ENCODE data around the gene INTS1. TPM values are rescaled to one million over a fixed set of nuclear protein-coding genes. Genes with fewer than 3 reads are reported as not detected.

Gene INTS1
- polyA plus RNA-seq, 1 donor from 2014 or later: 21.1 TPM

GRCh38 chr7:1535100-1535458, 30.9 kb upstream of the INTS1 start:
- peaks cover 13% of the 10 kb centered on the region for H3K79me2 ChIP-seq (replicated peaks; ENCODE audit: insufficient read depth, low read length)
- no peaks in the 10 kb centered on the region for H3K9me3 ChIP-seq (ENCODE audit: low read length)
- H3K9me2 ChIP-seq (ENCODE audit: insufficient read depth, low read length): no peaks in the 10 kb centered on the region
- no peaks in the 10 kb centered on the region for H3K36me3 ChIP-seq (ENCODE audit: insufficient read depth, low read length)
- no peak overlapping the region for H3K4me3 ChIP-seq (ENCODE audit: low read length)
- H3K4me2 ChIP-seq (ENCODE audit: low read length): no peak overlapping the region
- no peaks in the 10 kb centered on the region for H3K27me3 ChIP-seq (ENCODE audit: insufficient read depth, low read depth, low read length)
- H3K27ac ChIP-seq (ENCODE audit: low read length): no peak overlapping the region
- no peaks in the 10 kb centered on the region for H3F3A ChIP-seq (ENCODE audit: insufficient read depth, low read length, poor library complexity, severe bottlenecking)
- no peak overlapping the region for H2AFZ ChIP-seq (ENCODE audit: low read depth, low read length)
- no peak overlapping the region for H3K9ac ChIP-seq (ENCODE audit: low read length)
- TF ChIP-seq, protein P1, sequence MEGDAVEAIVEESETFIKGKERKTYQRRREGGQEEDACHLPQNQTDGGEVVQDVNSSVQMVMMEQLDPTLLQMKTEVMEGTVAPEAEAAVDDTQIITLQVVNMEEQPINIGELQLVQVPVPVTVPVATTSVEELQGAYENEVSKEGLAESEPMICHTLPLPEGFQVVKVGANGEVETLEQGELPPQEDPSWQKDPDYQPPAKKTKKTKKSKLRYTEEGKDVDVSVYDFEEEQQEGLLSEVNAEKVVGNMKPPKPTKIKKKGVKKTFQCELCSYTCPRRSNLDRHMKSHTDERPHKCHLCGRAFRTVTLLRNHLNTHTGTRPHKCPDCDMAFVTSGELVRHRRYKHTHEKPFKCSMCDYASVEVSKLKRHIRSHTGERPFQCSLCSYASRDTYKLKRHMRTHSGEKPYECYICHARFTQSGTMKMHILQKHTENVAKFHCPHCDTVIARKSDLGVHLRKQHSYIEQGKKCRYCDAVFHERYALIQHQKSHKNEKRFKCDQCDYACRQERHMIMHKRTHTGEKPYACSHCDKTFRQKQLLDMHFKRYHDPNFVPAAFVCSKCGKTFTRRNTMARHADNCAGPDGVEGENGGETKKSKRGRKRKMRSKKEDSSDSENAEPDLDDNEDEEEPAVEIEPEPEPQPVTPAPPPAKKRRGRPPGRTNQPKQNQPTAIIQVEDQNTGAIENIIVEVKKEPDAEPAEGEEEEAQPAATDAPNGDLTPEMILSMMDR (IDR thresholded peaks at IDR 0.05; ENCODE audit: poor library complexity, severe bottlenecking): no peak
- TF ChIP-seq POLR2AphosphoS5 (IDR thresholded peaks at IDR 0.05) (no peak), REST (IDR thresholded peaks at IDR 0.05; ENCODE audit: borderline replicate concordance) (no peak), TAF1 (IDR thresholded peaks at IDR 0.05; ENCODE audit: low read depth) (no peak), EZH2 (IDR thresholded peaks at IDR 0.05; ENCODE audit: borderline replicate concordance, insufficient read depth, low read length, poor library complexity, severe bottlenecking) (no peak), EP300 (conservative IDR thresholded peaks at IDR 0.05; ENCODE audit: poor library complexity, severe bottlenecking) (no peak), RAD21 (conservative IDR thresholded peaks at IDR 0.05) (no peak), MXI1 (conservative IDR thresholded peaks at IDR 0.05; ENCODE audit: poor library complexity, severe bottlenecking) (no peak), SMC3 (conservative IDR thresholded peaks at IDR 0.05; ENCODE audit: poor library complexity) (no peak)
- no peaks in the 10 kb centered on the region for H4K20me1 ChIP-seq (ENCODE audit: insufficient read depth)

DNA sequence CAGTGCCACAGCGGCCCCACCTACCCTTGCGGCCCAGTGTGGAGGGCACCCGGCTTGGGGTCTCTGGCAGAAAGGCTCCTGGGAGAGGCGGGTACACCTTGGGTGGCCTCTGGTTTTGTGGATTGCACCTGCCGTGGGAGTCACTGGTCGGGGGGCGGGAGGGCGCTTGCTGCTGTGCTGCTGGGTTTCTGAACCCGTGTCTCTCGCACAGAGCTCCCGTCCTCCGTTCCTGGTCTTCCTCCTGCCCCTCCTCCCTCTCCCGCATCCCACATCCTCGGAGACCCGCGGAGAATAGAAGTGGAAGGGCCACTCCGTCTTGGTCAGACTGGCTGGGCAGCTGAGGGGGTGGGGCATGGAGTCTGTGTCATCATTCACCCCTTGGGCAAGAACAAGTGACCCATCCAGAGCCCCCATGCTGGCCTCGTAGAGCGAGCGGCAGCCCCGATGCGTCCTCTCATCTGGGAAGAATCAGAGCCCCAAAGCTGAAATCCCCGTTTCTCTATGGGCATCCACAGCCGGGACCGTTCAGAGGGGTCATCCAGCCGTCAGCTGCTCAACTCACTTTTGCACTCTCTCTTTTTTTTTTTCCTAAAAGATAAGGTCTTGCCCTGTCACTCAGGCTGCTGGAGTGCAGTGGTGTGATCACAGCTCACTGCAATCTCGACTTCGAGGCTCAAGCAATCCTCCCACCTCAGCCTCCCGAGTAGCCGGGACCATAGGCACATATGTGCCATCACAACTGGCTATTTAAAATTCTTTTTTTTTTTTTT, 30.3 kb upstream of the INTS1 start:
- no peak overlapping the region for H3K27ac ChIP-seq (ENCODE audit: low read length)
- H3K4me2 ChIP-seq (ENCODE audit: low read length): no peak overlapping the region

More for the DNA sequence above, 30.3 kb upstream of the INTS1 start:
- Histone ChIP-seq H3F3A (ENCODE audit: insufficient read depth, low read length, poor library complexity, severe bottlenecking) (no peaks in the 10 kb centered on the region), H2AFZ (ENCODE audit: low read depth, low read length) (no peak overlapping the region), H3K9ac (ENCODE audit: low read length) (no peak overlapping the region), H3K9me3 (ENCODE audit: low read length) (no peaks in the 10 kb centered on the region), H3K36me3 (ENCODE audit: insufficient read depth, low read length) (no peaks in the 10 kb centered on the region), H3K4me3 (ENCODE audit: low read length) (no peak overlapping the region), H3K27me3 (ENCODE audit: insufficient read depth, low read depth, low read length) (no peaks in the 10 kb centered on the region), H3K79me2 (replicated peaks; ENCODE audit: insufficient read depth, low read length) (peaks cover 13% of the 10 kb centered on the region), H3K9me2 (ENCODE audit: insufficient read depth, low read length) (no peaks in the 10 kb centered on the region), H4K20me1 (ENCODE audit: insufficient read depth) (no peaks in the 10 kb centered on the region)
- TF ChIP-seq EZH2 (IDR thresholded peaks at IDR 0.05; ENCODE audit: borderline replicate concordance, insufficient read depth, low read length, poor library complexity, severe bottlenecking) (no peak), TAF1 (IDR thresholded peaks at IDR 0.05; ENCODE audit: low read depth) (no peak), MXI1 (conservative IDR thresholded peaks at IDR 0.05; ENCODE audit: poor library complexity, severe bottlenecking) (no peak), REST (IDR thresholded peaks at IDR 0.05; ENCODE audit: borderline replicate concordance) (no peak), POLR2AphosphoS5 (IDR thresholded peaks at IDR 0.05) (no peak), RAD21 (conservative IDR thresholded peaks at IDR 0.05) (no peak), EP300 (conservative IDR thresholded peaks at IDR 0.05; ENCODE audit: poor library complexity, severe bottlenecking) (no peak), SMC3 (conservative IDR thresholded peaks at IDR 0.05; ENCODE audit: poor library complexity) (no peak)
- TF ChIP-seq, protein P1 (IDR thresholded peaks at IDR 0.05; ENCODE audit: poor library complexity, severe bottlenecking): no peak
